Neural progenitor cell (in vitro differentiated cells): ENCODE measurements around the gene TMOD4.

Experiments used
- EZH2 ChIP-seq: fragments of 200-600 bp; sonication (generic); IDR thresholded peaks from 2 replicates; pipeline ENCODE4 v1.6.1; 2017; ENCODE audit warnings: antibody characterized with exemption, mild to moderate bottlenecking, moderate library complexity
- EZH2phosphoT487 ChIP-seq: fragments of 200-600 bp; sonication (generic); IDR thresholded peaks from 2 replicates; pipeline ENCODE4 v1.6.1; 2017; ENCODE audit warnings: antibody characterized with exemption

GRCh38 chr1:151131701-151132334, 44.0 kb downstream of the TMOD4 start:
- TF ChIP-seq EZH2phosphoT487 (no peak), EZH2 (peak; percentile 67)
